OCI-LY3 (cell line): ENCODE measurements around the gene RGL3.
A peak's percentile ranks its signal among the peaks of the same experiment; 100 is the strongest.
"Not testable (repeated sequence)": the region's sequence is repeated elsewhere in the genome, so short reads cannot be mapped to it uniquely, and the experiment has no call there.

ENCODE experiments used
- H2AFZ ChIP-seq: fragments of 200-600, 300-600 bp; shearing (Covaris generic); 2 replicates; pipeline ENCODE4 v1.6.0; 2014; ENCODE audit warnings: antibody characterized with exemption, low read depth, low read length
- H3K27ac ChIP-seq: fragments of 200-600, 300-600 bp; sonication (generic); 2 replicates; pipeline ENCODE4 v1.5.1; 2014; ENCODE audit warnings: mild to moderate bottlenecking, low read length, moderate library complexity, mixed read lengths
- H3K27me3 ChIP-seq: fragments of 200-600, 300-600 bp; sonication (generic); 2 replicates; pipeline ENCODE4 v1.6.1; 2014; ENCODE audit warnings: low read depth, low read length, mixed read lengths
- H3K36me3 ChIP-seq: fragments of 200-600, 300-600 bp; sonication (generic); replicated peaks from 2 replicates; pipeline ENCODE3; 2014; ENCODE audit warnings: low read depth, low read length, mixed read lengths
- H3K4me1 ChIP-seq: fragments of 300-600, 200-600 bp; sonication (generic); 2 replicates; pipeline ENCODE4 v1.6.1; 2014; ENCODE audit warnings: low read length, mixed read lengths
- H3K4me2 ChIP-seq: fragments of 200-600, 300-600 bp; sonication (generic); 2 replicates; pipeline ENCODE4 v1.6.1; 2014; ENCODE audit warnings: low read length, mixed read lengths
- H3K4me3 ChIP-seq: fragments of 300-600, 200-600 bp; sonication (generic); 2 replicates; pipeline ENCODE4 v1.5.1; 2014; ENCODE audit warnings: antibody characterized with exemption, mild to moderate bottlenecking, low read length, moderate library complexity
- H3K79me2 ChIP-seq: fragments of 300-600, 200-600 bp; shearing (Covaris generic); 2 replicates; pipeline ENCODE4 v1.6.1; 2014; ENCODE audit warnings: mild to moderate bottlenecking, low read length, mixed read lengths
- H3K9ac ChIP-seq: fragments of 300-600, 200-600 bp; shearing (Covaris generic); 2 replicates; pipeline ENCODE4 v1.6.0; 2014; ENCODE audit warnings: mild to moderate bottlenecking, low read length, moderate library complexity
- H3K9me3 ChIP-seq: fragments of 200-600, 300-600 bp; shearing (Covaris generic); 2 replicates; pipeline ENCODE4 v1.6.1; 2014; ENCODE audit warnings: low read length, mixed read lengths; ENCODE audit not compliant: insufficient read depth
- H4K20me1 ChIP-seq: fragments of 200-600, 300-600 bp; sonication (generic); 2 replicates; pipeline ENCODE4 v1.6.1; 2016; ENCODE audit warnings: low read length, mixed read lengths; ENCODE audit not compliant: insufficient read depth
- EZH2phosphoT487 ChIP-seq: fragments of 200-600 bp; shearing (Covaris generic); IDR thresholded peaks from 2 replicates; pipeline ENCODE4 v1.6.1; 2018; ENCODE audit warnings: antibody characterized with exemption, mixed run types, low read depth
- TF ChIP-seq, protein P1 (sequence below): fragments of 200-600, 300-600 bp; sonication (generic); IDR thresholded peaks from 2 replicates; pipeline ENCODE4 v1.5.1; 2014; ENCODE audit warnings: antibody characterized with exemption, low read length, low read depth

Gene RGL3

DNA sequence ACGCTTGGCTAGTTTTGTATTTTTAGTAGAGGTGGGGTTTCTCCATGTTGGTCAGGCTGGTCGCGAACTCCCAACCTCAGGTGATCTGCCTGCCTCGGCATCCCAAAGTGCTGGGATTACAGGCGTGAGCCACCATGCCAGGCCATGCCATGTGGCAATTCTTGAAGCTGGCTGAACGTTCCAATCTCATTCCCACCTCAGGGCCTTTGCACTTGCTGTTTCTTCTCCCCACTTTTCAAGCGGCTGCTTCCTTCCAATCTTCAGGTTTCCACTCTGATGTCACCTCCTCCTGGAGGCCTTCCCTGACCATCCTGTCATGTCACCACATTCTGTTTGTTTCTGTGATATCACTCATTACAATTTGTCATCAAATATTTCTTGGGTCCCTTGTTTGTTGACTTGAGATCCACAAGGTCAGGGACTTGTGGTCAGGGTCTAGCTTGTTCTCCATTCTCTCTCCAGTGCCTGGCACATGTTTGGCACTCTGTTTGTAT lies 39.2 kb downstream of the RGL3 start:
- no peak for TF ChIP-seq EZH2phosphoT487
- TF ChIP-seq, protein P1, sequence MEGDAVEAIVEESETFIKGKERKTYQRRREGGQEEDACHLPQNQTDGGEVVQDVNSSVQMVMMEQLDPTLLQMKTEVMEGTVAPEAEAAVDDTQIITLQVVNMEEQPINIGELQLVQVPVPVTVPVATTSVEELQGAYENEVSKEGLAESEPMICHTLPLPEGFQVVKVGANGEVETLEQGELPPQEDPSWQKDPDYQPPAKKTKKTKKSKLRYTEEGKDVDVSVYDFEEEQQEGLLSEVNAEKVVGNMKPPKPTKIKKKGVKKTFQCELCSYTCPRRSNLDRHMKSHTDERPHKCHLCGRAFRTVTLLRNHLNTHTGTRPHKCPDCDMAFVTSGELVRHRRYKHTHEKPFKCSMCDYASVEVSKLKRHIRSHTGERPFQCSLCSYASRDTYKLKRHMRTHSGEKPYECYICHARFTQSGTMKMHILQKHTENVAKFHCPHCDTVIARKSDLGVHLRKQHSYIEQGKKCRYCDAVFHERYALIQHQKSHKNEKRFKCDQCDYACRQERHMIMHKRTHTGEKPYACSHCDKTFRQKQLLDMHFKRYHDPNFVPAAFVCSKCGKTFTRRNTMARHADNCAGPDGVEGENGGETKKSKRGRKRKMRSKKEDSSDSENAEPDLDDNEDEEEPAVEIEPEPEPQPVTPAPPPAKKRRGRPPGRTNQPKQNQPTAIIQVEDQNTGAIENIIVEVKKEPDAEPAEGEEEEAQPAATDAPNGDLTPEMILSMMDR = no peak
- Histone ChIP-seq H3K9ac (peak overlapping the region; percentile 78), H3K4me1 (peaks cover 25% of the 10 kb centered on the region), H2AFZ (no peak overlapping the region), H3K4me3 (peak overlapping the region; percentile 82), H3K79me2 (peaks cover 15% of the 10 kb centered on the region), H3K27me3 (no peaks in the 10 kb centered on the region), H3K9me3 (no peaks in the 10 kb centered on the region), H4K20me1 (no peaks in the 10 kb centered on the region), H3K36me3 (peaks cover 6% of the 10 kb centered on the region), H3K4me2 (peak overlapping the region; percentile 89), H3K27ac (peak overlapping the region; percentile 68; the same call in 1 of the 2 replicates)

GRCh38 chr19:11379269-11379845 lies 39.8 kb downstream of the RGL3 start:
- H3K27me3 ChIP-seq, H3K4me2 ChIP-seq, H3K4me3 ChIP-seq, H2AFZ ChIP-seq, H3K27ac ChIP-seq, H3K9ac ChIP-seq, H4K20me1 ChIP-seq, H3K36me3 ChIP-seq, H3K9me3 ChIP-seq: not testable (repeated sequence)
- H3K79me2 ChIP-seq = peaks cover 15% of the 10 kb centered on the region
- H3K4me1 ChIP-seq = peaks cover 25% of the 10 kb centered on the region

DNA sequence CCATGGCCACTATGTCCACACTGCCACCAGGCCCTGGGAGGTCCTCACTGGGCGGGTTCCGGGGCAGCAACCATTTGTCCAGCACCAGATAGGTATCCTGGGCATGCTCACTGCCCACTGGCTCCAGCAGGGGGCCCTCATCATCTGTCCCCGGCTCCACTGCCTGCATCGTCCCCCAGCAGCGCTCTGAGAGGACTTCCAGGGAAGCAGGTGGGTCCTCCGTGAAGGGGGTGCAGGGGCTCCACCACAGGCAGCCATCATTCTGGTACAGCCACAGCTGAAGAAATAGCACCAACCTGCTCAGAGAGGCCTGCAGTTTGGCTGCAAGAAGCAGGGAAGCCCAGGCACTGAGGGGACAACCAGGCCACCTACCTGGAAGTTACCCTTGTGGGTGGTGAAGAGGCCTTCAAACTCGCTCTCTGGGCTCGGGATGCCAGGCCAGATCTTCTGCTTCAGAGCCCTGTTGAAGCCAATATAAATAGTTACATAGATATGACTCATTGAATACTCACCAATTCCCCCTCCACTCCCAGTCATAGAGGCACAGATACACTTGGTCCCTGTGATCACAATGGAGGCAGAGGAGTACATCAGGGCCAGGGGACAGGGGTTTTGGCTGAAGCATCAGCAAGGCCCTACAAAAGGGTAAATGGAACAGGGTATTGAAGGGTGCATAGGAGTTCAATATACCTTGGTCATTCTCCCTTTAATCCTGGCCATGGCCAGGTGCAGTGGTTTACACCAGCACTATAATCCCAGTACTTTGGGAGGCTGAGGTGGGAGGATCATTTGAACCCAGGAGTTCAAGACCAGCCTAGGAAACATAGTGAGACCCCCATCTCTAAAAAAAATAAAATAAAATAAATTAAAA lies 40.6 kb downstream of the RGL3 start:
- Histone ChIP-seq H3K4me2 (no peak overlapping the region), H3K36me3 (peaks cover 6% of the 10 kb centered on the region), H3K4me1 (peaks cover 31% of the 10 kb centered on the region), H3K9me3 (no peaks in the 10 kb centered on the region), H3K4me3 (no peak overlapping the region), H4K20me1 (no peaks in the 10 kb centered on the region), H3K79me2 (peaks cover 15% of the 10 kb centered on the region), H3K27me3 (no peaks in the 10 kb centered on the region), H2AFZ (no peak overlapping the region), H3K27ac (no peak overlapping the region), H3K9ac (no peak overlapping the region)
- TF ChIP-seq, protein P1 = peak; percentile 69
- no peak for TF ChIP-seq EZH2phosphoT487

DNA sequence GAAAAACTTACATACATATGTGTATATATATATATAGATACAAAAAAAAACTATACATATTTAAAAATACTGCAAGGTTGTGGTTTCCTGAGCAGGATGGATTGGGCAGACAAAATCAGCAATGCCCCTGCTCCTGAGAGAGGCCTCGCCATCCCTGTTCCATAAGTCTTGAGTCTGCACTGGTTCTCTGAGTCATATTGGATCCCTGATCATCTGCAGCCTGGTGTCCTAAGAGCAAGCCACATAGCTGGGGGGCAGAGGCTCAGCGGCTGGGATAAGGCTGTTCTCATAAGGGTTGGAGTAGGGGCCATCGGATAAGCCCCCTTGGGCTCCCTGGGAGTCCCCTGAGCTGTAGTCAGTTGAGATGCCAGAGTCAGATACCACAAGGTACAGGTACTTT lies 41.4 kb downstream of the RGL3 start:
- Histone ChIP-seq H4K20me1 (no peaks in the 10 kb centered on the region), H3K27me3 (no peaks in the 10 kb centered on the region), H3K9ac (no peak overlapping the region), H3K9me3 (no peaks in the 10 kb centered on the region), H3K79me2 (peaks cover 15% of the 10 kb centered on the region), H3K4me1 (peaks cover 34% of the 10 kb centered on the region), H3K4me3 (no peak overlapping the region), H3K36me3 (peaks cover 6% of the 10 kb centered on the region), H2AFZ (no peak overlapping the region), H3K4me2 (no peak overlapping the region), H3K27ac (no peak overlapping the region)
- TF ChIP-seq, protein P1 = no peak
- no peak for TF ChIP-seq EZH2phosphoT487
